MM.1S (cell line): ENCODE results near the gene KMO.

ENCODE experiments used
- DNase-seq: peaks from one replicate; pipeline ENCODE4 v3.0.0-alpha.2; 2015
- H2AFZ ChIP-seq: fragments of 300-600 bp; sonication (generic); 2 replicates; pipeline ENCODE4 v1.6.0; 2016; ENCODE audit warnings: antibody characterized with exemption, low read length
- H3F3A ChIP-seq: fragments of 300-600 bp; sonication (generic); 2 replicates; pipeline ENCODE4 v1.6.1; 2016; ENCODE audit warnings: mild to moderate bottlenecking, antibody characterized with exemption, low read length, moderate library complexity, mixed read lengths; ENCODE audit not compliant: insufficient read depth
- H3K27ac ChIP-seq: fragments of 300-600 bp; sonication (generic); 2 replicates; pipeline ENCODE4 v1.5.1; 2016; ENCODE audit warnings: mild to moderate bottlenecking, low read length
- H3K27me3 ChIP-seq: fragments of 300-600 bp; sonication (generic); replicated peaks from 2 replicates; pipeline ENCODE4 v1.6.0; 2016; ENCODE audit warnings: low read length; ENCODE audit not compliant: insufficient read depth
- H3K36me3 ChIP-seq: fragments of 300-600 bp; sonication (generic); replicated peaks from 2 replicates; pipeline ENCODE4 v1.6.1; 2016; ENCODE audit warnings: mild to moderate bottlenecking, low read length, mixed read lengths; ENCODE audit not compliant: insufficient read depth
- H3K4me1 ChIP-seq: fragments of 300-600 bp; sonication (generic); 2 replicates; pipeline ENCODE4 v1.6.1; 2016; ENCODE audit warnings: low read length, mixed read lengths
- H3K4me2 ChIP-seq: fragments of 300-600 bp; sonication (generic); 2 replicates; pipeline ENCODE4 v1.6.0; 2016; ENCODE audit warnings: low read depth, low read length
- H3K4me3 ChIP-seq: fragments of 300-600 bp; sonication (generic); 2 replicates; pipeline ENCODE4 v1.5.1; 2016; ENCODE audit warnings: low read length, mixed read lengths
- H3K79me2 ChIP-seq: fragments of 300-600 bp; sonication (generic); 2 replicates; pipeline ENCODE4 v1.6.1; 2016; ENCODE audit warnings: mixed run types, low read length, mixed read lengths
- H3K9ac ChIP-seq: fragments of 300-600 bp; sonication (generic); 2 replicates; pipeline ENCODE4 v1.6.1; 2016; ENCODE audit warnings: low read length, mixed read lengths
- H3K9me2 ChIP-seq: fragments of 300-600 bp; sonication (generic); replicated peaks from 2 replicates; pipeline ENCODE4 v1.6.1; 2016; ENCODE audit warnings: mild to moderate bottlenecking, low read length, mixed read lengths; ENCODE audit not compliant: insufficient read depth
- H3K9me3 ChIP-seq: fragments of 300-600 bp; sonication (generic); replicated peaks from 2 replicates; pipeline ENCODE4 v1.6.1; 2016; ENCODE audit warnings: mild to moderate bottlenecking, low read length, mixed read lengths; ENCODE audit not compliant: insufficient read depth
- H4K20me1 ChIP-seq: fragments of 300-600 bp; sonication (generic); 2 replicates; pipeline ENCODE4 v1.6.1; 2016; ENCODE audit warnings: mild to moderate bottlenecking, low read length, moderate library complexity, mixed read lengths; ENCODE audit not compliant: insufficient read depth
- CTCF ChIP-seq: fragments of 300-600 bp; sonication (generic); IDR thresholded peaks from 2 replicates; pipeline ENCODE4 v1.5.1; 2016; ENCODE audit warnings: antibody characterized with exemption, low read length, mixed read lengths
- EZH2 ChIP-seq: fragments of 300-600 bp; sonication (generic); optimal IDR thresholded peaks from 2 replicates; pipeline ENCODE3; 2017; ENCODE audit warnings: low read depth, mild to moderate bottlenecking, antibody characterized with exemption, low read length, mixed read lengths
- EZH2phosphoT487 ChIP-seq: fragments of 300-600 bp; sonication (generic); IDR thresholded peaks from 2 replicates; pipeline ENCODE4 v1.6.1; 2018; ENCODE audit warnings: antibody characterized with exemption, low read length

The KMO gene

GRCh38 chr1:241640149-241640866 lies 108.1 kb downstream of the KMO start, which contains the start of the genes CHML and OPN3:
Gene CHML, minus strand, starts transcription at chr1:241640369. Its CDS starts 4,603 bp downstream, at chr1:241635766.
Gene OPN3, minus strand, starts transcription at chr1:241640369. Its CDS starts 115 bp downstream, at chr1:241640254.
- Histone ChIP-seq H3K27me3 (no peaks in the 10 kb centered on the region), H3K9me3 (no peaks in the 10 kb centered on the region), H3K27ac (peak within 1 kb of the TSS; percentile 60; the same call in 1 of the 2 replicates), H3K4me2 (peak within 1 kb of the TSS; percentile 81), H3K4me3 (peak within 1 kb of the TSS; percentile 93), H3K9ac (peak within 1 kb of the TSS; percentile 74), H3K4me1 (peaks cover 39% of the 10 kb centered on the region), H2AFZ (peak within 1 kb of the TSS; percentile 88), H4K20me1 (no peaks in the 10 kb centered on the region), H3F3A (peaks cover 5% of the 10 kb centered on the region; the same call in 1 of the 2 replicates), H3K9me2 (no peaks in the 10 kb centered on the region), H3K36me3 (no peaks in the 10 kb centered on the region), H3K79me2 (peaks cover 42% of the 10 kb centered on the region)
- peak; percentile 97 for DNase-seq
- TF ChIP-seq EZH2phosphoT487 (no peak), EZH2 (no peak), CTCF (no peak)

- H3K36me3 ChIP-seq = no peaks in the 10 kb centered on the region
- peaks cover 35% of the 10 kb centered on the region for H3K79me2 ChIP-seq
- no peaks in the 10 kb centered on the region for H3K9me2 ChIP-seq
- peak overlapping the region; percentile 5; the same call in 1 of the 2 replicates for H3K9ac ChIP-seq
- no peaks in the 10 kb centered on the region for H3K27me3 ChIP-seq
- peaks cover 5% of the 10 kb centered on the region; the same call in 1 of the 2 replicates for H3F3A ChIP-seq
- peak overlapping the region; percentile 1; the same call in 1 of the 2 replicates for H3K27ac ChIP-seq
- H3K4me1 ChIP-seq = peaks cover 33% of the 10 kb centered on the region
- DNase-seq = peak; percentile 14
- TF ChIP-seq EZH2phosphoT487 (no peak), CTCF (no peak), EZH2 (no peak)
- H3K4me3 ChIP-seq = peak overlapping the region; percentile 57
- no peaks in the 10 kb centered on the region for H3K9me3 ChIP-seq
- H4K20me1 ChIP-seq = no peaks in the 10 kb centered on the region
- H3K4me2 ChIP-seq = peak overlapping the region; percentile 80
- peak overlapping the region; percentile 83 for H2AFZ ChIP-seq
Measured at GRCh38 chr1:241640867-241641622, 108.9 kb downstream of the KMO start.

- no peak overlapping the region for H2AFZ ChIP-seq
- peaks cover 25% of the 10 kb centered on the region for H3K4me1 ChIP-seq
- no peaks in the 10 kb centered on the region for H3K9me3 ChIP-seq
- no peak overlapping the region for H3K9ac ChIP-seq
- peaks cover 5% of the 10 kb centered on the region; the same call in 1 of the 2 replicates for H3F3A ChIP-seq
- no peaks in the 10 kb centered on the region for H3K27me3 ChIP-seq
- H3K79me2 ChIP-seq = peaks cover 26% of the 10 kb centered on the region
- H4K20me1 ChIP-seq = no peaks in the 10 kb centered on the region
- TF ChIP-seq CTCF = no peak
- TF ChIP-seq EZH2 = no peak
- TF ChIP-seq EZH2phosphoT487 = no peak
- H3K4me2 ChIP-seq = no peak overlapping the region
- no peak overlapping the region for H3K4me3 ChIP-seq
- no peaks in the 10 kb centered on the region for H3K36me3 ChIP-seq
- no peak for DNase-seq
- no peaks in the 10 kb centered on the region for H3K9me2 ChIP-seq
- no peak overlapping the region for H3K27ac ChIP-seq
Measured at GRCh38 chr1:241641773-241642592, 109.8 kb downstream of the KMO start.
